Suprapubic skin (tissue), 4 donors: ENCODE results near the gene MCU. TPM values are rescaled to one million over a fixed set of nuclear protein-coding genes. Genes with fewer than 3 reads are reported as not detected.

ENCODE experiments used
- DNase-seq, 2 donors: peaks; one replicate each; pipeline ENCODE4 v3.0.0-alpha.2; 2019; ENCODE audit warnings: low spot score in 2 of 2
- H3K27ac ChIP-seq: fragments of 200-600 bp; sonication (generic); one replicate; pipeline ENCODE4 v1.5.1; 2019
- H3K27me3 ChIP-seq: fragments of 200-600 bp; sonication (generic); one replicate; pipeline ENCODE4 v1.5.1; 2019
- H3K36me3 ChIP-seq: fragments of 200-600 bp; sonication (generic); one replicate; pipeline ENCODE4 v1.5.1; 2019
- H3K4me1 ChIP-seq: fragments of 200-600 bp; sonication (generic); one replicate; pipeline ENCODE4 v1.5.1; 2019
- H3K4me3 ChIP-seq: fragments of 200-600 bp; sonication (generic); one replicate; pipeline ENCODE4 v1.5.1; 2019; ENCODE audit warnings: mild to moderate bottlenecking
- H3K9me3 ChIP-seq: fragments of 200-600 bp; sonication (generic); one replicate; pipeline ENCODE4 v1.5.1; 2019
- EP300 ChIP-seq: sonication (generic); formaldehyde crosslinking; IDR thresholded peaks from one replicate; pipeline ENCODE4 v1.6.1; 2017; ENCODE audit warnings: antibody characterized with exemption
- POLR2A ChIP-seq, 2 donors: fragments of 450-650 bp; IDR thresholded peaks; one replicate each; pipeline ENCODE4 v1.6.1; 2017; ENCODE audit warnings: antibody characterized with exemption in 2 of 2, mild to moderate bottlenecking in 2 of 2, moderate library complexity in 2 of 2
- POLR2AphosphoS5 ChIP-seq, 3 donors: sonication (generic); formaldehyde crosslinking; IDR thresholded peaks; one replicate each; pipeline ENCODE4 v1.6.1; 2017; ENCODE audit warnings: antibody characterized with exemption in 3 of 3
- WGBS: methylation state at CpG from one replicate; pipeline ENCODE4 v1.1.5; 2018; 5-methylcytosine and 5-hydroxymethylcytosine counted together
- total RNA-seq, 4 donors: library from RNA; depleted of rRNA; stranded (reverse); fragments of >200 nt; gene quantifications; one replicate each; pipeline ENCODE4 v1.1.0, GENCODE V29; 2016
- TF ChIP-seq, protein P1 (sequence below), 2 donors: fragments of 200-600 bp in 1 of 2; fragments of 450-650 bp in 1 of 2; sonication (generic) in 1 of 2; IDR thresholded peaks; one replicate each; pipeline ENCODE4 v1.5.1; 2016 to 2019; ENCODE audit warnings: antibody characterized with exemption in 2 of 2, mild to moderate bottlenecking in 1 of 2, moderate library complexity in 1 of 2

Gene MCU
- total RNA-seq, 4 donors from 2014 or later: 28.3 to 31.7 (median 29.7) TPM

DNA sequence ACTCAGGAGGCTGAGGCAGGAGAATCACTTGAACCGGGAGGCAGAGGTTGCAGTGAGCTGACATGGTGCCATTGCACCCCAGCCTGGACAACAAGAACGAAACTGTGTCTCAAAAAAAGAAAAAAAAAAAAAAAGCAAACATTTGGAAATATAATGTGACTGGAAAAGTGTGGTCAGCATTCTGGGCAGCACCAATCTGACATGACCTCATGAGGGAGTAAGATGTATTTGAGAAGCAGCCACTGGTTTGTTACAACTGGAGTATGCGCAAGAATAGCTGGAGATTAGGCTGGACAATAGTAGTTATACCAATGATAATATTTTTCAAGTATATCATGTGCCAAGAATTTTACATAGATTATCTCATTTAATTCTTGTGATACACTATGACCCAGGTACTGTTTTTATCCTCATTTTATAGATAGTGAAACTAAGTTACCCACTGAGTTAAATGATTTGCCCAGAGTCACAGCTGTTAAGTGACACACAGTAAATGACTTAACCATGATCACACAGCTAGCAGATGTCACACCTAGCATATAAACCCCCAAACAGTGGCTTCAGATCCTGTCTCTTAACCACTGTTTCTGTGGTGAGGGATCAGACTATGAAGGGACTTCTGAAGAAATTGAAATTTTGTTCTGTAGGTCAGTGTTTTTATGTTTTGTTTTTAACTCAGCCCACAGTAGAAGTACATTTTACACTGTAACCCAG lies 11.1 kb downstream of the MCU start:
- TF ChIP-seq, protein P1, sequence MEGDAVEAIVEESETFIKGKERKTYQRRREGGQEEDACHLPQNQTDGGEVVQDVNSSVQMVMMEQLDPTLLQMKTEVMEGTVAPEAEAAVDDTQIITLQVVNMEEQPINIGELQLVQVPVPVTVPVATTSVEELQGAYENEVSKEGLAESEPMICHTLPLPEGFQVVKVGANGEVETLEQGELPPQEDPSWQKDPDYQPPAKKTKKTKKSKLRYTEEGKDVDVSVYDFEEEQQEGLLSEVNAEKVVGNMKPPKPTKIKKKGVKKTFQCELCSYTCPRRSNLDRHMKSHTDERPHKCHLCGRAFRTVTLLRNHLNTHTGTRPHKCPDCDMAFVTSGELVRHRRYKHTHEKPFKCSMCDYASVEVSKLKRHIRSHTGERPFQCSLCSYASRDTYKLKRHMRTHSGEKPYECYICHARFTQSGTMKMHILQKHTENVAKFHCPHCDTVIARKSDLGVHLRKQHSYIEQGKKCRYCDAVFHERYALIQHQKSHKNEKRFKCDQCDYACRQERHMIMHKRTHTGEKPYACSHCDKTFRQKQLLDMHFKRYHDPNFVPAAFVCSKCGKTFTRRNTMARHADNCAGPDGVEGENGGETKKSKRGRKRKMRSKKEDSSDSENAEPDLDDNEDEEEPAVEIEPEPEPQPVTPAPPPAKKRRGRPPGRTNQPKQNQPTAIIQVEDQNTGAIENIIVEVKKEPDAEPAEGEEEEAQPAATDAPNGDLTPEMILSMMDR (IDR thresholded peaks at IDR 0.05): no peak
- TF ChIP-seq POLR2A (IDR thresholded peaks at IDR 0.05): no peak
- no peak for TF ChIP-seq EP300
- TF ChIP-seq POLR2AphosphoS5 (IDR thresholded peaks at IDR 0.05): no peak
- no peak overlapping the region for H3K4me3 ChIP-seq
- peaks cover 7% of the 10 kb centered on the region for H3K4me1 ChIP-seq
- no peak for DNase-seq
- no peaks in the 10 kb centered on the region for H3K36me3 ChIP-seq
- no peaks in the 10 kb centered on the region for H3K9me3 ChIP-seq
- 82% methylated on average over 3 of the region's 3 CpGs for WGBS
- no peaks in the 10 kb centered on the region for H3K27me3 ChIP-seq
- H3K27ac ChIP-seq: no peak overlapping the region

- no peaks in the 10 kb centered on the region for H3K36me3 ChIP-seq
- no peak for TF ChIP-seq POLR2A (IDR thresholded peaks at IDR 0.05)
- TF ChIP-seq POLR2AphosphoS5 (IDR thresholded peaks at IDR 0.05): no peak
- H3K27ac ChIP-seq: no peak overlapping the region
- DNase-seq: no peak
- H3K4me1 ChIP-seq: peaks cover 18% of the 10 kb centered on the region
- H3K27me3 ChIP-seq: no peaks in the 10 kb centered on the region
- H3K9me3 ChIP-seq: no peaks in the 10 kb centered on the region
- WGBS: 90% methylated on average over 4 of the region's 4 CpGs
- no peak overlapping the region for H3K4me3 ChIP-seq
Observed at GRCh38 chr10:72704117-72704516, 12.2 kb downstream of the MCU start.

DNA sequence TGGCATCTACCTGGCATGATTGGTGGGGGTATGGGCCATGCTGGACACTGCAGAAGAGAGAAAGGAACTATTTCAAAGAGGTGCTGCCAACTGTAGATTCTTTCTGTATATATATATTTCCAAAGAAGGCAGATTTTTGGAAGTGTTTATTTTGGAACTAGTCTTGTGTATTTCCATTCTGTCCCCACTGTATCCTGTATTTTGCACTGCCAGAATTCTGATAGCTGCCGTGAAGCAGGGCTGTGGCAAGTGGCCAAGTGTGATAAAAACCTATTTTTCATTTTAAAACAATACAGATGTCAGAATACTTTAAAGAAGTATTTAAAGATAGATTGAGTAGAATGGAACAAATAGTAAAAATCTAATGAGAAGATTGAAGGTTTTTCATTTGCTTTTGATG lies 17.1 kb downstream of the MCU start:
- WGBS: 10% methylated on average over 1 of the region's 1 CpG
- Histone ChIP-seq H3K4me3 (no peak overlapping the region), H3K4me1 (peaks cover 26% of the 10 kb centered on the region), H3K36me3 (no peaks in the 10 kb centered on the region), H3K9me3 (no peaks in the 10 kb centered on the region), H3K27me3 (no peaks in the 10 kb centered on the region), H3K27ac (no peak overlapping the region)
- DNase-seq: no peak
- TF ChIP-seq POLR2A (IDR thresholded peaks at IDR 0.05) (no peak), POLR2AphosphoS5 (IDR thresholded peaks at IDR 0.05) (no peak), EP300 (no peak)
- TF ChIP-seq, protein P1 (IDR thresholded peaks at IDR 0.05): no peak

GRCh38 chr10:72712136-72712535 lies 20.2 kb downstream of the MCU start:
- H3K27me3 ChIP-seq: no peaks in the 10 kb centered on the region
- H3K4me3 ChIP-seq: no peak overlapping the region
- WGBS: 27% methylated on average over 2 of the region's 2 CpGs
- TF ChIP-seq, protein P1 (IDR thresholded peaks at IDR 0.05): no peak
- TF ChIP-seq POLR2A (IDR thresholded peaks at IDR 0.05): no peak
- no peak for TF ChIP-seq EP300
- TF ChIP-seq POLR2AphosphoS5 (IDR thresholded peaks at IDR 0.05): no peak
- H3K27ac ChIP-seq: no peak overlapping the region
- no peaks in the 10 kb centered on the region for H3K36me3 ChIP-seq
- peaks cover 26% of the 10 kb centered on the region for H3K4me1 ChIP-seq
- DNase-seq: no peak
- no peaks in the 10 kb centered on the region for H3K9me3 ChIP-seq

- Histone ChIP-seq H3K4me3 (no peak overlapping the region), H3K27me3 (no peaks in the 10 kb centered on the region)
- TF ChIP-seq EP300 (no peak), POLR2AphosphoS5 (IDR thresholded peaks at IDR 0.05) (no peak), POLR2A (IDR thresholded peaks at IDR 0.05) (no peak)
- TF ChIP-seq, protein P1 (IDR thresholded peaks at IDR 0.05): no peak
Observed at GRCh38 chr10:72719941-72720592, 28.1 kb downstream of the MCU start.

More at GRCh38 chr10:72719941-72720592, 28.1 kb downstream of the MCU start:
- no peak overlapping the region for H3K27ac ChIP-seq
- no peak for DNase-seq
- H3K36me3 ChIP-seq: no peaks in the 10 kb centered on the region
- no peaks in the 10 kb centered on the region for H3K9me3 ChIP-seq
- H3K4me1 ChIP-seq: no peaks in the 10 kb centered on the region
- 92% methylated on average over 2 of the region's 2 CpGs for WGBS
